NCI-H1105 treated with DMSO at 0.1 percent for 48 hours (cell line): Measurements from ENCODE around the gene CEP41.

ENCODE experiments used
- DNase-seq: peaks from one replicate; lab custom pipeline; 2025; lab: John Stamatoyannopoulos, UW

CEP41 gene, protein sequence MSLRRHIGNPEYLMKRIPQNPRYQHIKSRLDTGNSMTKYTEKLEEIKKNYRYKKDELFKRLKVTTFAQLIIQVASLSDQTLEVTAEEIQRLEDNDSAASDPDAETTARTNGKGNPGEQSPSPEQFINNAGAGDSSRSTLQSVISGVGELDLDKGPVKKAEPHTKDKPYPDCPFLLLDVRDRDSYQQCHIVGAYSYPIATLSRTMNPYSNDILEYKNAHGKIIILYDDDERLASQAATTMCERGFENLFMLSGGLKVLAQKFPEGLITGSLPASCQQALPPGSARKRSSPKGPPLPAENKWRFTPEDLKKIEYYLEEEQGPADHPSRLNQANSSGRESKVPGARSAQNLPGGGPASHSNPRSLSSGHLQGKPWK

DNA sequence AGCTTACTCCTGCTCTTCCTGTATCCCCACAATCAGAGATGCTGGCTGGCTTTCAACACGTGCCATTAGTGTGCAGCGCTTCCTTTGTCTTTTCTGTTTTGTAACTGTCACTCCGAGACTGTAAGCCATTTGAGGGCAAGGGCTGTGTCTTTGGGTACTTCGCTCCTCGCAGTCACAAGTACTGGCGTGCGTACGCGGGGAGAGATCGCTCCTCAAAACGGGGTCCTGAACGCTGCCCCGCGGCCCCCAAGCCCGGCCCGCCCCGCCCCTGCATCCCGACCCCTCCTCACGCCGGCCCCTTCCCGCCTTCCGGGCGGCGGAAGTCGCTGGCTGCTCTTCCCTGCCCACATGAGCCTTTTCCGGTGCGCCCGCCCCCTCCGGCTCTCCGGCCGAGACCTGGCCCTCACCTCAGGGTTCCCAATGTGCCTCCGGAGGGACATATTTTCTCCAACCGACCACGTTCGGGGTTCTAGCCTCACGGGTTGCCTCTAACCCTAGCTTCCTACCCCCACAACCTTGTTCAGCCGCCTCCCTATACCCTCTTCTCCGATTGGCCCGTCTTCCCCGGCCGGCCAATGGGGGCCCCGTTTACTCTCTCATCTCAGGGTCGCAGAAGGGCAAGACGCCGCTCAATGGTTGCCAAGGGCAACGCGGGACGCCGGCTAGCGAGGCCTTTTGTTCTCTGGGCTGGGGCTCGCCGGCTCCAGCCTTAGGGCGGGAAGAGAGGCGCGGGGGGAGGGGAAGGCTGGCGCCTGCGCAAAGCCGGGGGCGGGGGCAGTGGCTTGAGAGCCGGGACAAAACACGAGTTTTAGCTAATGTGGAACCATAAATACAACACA lies at the start of gene CEP41:
Gene CEP41 (minus strand): TSS at position 490 of the 839 bp plus-strand sequence. CDS start 50 bp downstream, at position 440.
- DNase-seq = peak; percentile 96

DNA sequence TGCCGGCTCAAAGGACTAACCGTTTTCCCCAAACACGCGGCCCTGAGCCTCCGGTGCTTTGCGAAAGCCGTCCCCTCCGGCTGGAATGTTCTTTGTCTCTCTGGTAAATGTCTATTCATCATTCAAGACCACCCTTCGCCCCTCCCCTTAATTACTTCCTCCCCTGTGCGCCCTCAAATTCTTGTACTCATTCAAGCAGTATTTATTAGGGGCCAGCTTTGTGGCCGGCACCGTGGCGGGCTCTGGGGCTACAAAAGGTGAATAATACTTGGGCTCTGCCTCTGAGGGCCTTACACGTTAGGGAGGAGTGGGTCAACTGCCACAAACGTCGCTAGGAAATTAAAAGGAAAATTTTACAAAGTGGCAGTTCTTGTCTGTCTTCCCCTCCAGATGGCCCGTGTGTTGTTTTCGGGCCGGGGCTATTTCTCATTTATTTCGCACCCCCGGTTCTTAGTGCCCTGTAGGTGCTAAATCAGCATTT lies 49.5 kb upstream of the CEP41 start:
- DNase-seq = peak; percentile 64

DNA sequence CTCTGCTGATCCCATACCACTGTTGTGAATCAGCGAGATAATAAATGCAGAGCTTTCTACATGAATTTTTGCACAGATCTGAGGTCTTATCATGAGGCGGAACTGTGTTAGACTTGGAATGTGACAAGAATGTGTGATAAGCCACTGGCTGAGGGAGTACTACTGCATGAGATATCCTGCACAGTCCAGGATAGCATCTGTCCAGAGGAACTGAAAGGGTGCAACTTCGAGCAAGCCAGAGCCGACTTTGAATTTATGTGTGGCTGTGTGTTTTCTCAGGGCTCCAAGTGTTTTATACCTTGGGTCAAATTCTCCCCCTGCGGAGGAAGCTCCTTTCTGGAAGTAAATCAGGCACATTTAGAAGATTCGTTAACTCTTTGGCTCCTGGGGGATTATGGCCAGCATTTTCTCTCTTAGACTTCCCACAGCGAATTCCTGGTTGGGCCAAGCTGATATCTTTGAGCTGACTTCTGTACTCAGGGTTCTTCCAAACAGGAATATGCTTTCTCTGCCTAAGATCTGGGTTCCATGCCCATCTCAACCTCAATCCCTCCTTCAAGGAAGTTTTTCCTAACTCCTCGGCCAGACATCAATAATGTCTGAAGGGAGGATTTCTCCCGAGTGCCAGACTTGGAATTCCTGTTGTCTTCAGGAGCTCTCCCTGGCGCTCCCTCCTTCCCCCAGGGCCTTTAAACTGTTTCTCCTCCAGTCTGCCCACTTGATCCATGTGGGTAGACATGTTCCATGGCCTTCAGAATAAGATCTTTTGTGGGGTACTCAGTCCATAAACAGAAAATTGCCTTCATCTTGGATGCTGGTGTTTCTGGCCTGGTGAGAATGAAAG lies 48.5 kb upstream of the CEP41 start:
- DNase-seq = peak; percentile 26

DNA sequence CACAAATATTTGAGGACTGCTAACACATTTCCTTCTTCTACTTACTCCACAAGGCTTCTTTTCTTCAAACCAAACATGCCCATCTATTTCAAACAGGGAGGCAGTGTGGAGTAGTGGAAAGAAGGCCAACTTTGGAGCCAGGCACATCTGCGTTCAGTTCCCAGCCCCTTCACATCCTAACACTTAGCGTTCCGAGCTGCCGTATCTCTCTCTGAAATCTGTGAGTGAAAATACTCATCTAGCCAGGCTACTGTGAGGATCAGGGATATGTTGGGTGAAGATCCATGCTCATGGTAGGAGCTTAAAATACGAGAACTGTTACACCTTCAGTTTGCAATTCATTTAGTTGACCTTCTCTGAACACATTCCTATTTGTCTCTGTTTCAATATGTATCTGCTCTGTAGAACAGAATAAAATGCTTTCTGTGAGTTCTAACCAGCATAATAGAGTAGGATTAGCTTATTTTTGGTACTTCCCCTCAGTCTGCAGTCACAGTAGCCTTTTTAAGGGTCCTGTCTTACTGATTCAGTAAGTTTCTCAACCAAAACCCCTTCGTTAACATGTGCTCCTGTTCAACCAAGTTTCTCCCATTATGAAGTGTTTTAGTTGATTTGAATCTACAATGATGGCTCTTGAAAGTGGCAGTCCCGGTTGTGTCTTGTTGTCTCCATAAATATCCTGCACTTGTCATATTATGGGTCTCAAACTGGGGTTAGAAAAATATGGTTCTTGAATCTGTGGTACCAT lies 47.8 kb upstream of the CEP41 start:
- no peak for DNase-seq

DNA sequence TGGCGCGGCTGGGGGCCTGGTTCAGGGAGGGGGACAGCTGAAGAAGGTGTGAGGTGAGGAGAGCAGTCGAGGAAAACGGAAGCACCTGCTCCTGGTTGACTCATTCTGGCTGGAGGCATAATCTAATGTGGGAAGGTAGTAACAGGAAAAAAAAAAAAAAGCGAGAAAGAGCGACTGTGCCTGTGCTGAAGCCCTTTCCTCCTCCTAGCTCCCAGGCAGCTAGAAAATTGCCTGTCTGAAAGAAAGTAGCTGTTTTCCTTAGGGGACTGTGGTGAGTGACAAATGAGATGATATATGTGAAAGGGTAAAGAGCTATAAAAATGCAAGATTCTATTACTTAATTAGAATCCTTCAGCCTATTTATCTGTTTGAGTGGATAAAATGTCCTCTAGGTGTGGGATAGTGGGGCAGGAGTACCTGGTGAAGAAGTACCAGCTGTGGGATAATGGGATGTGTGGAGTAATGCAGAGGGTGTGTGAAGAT lies 46.2 kb upstream of the CEP41 start:
- no peak for DNase-seq

DNA sequence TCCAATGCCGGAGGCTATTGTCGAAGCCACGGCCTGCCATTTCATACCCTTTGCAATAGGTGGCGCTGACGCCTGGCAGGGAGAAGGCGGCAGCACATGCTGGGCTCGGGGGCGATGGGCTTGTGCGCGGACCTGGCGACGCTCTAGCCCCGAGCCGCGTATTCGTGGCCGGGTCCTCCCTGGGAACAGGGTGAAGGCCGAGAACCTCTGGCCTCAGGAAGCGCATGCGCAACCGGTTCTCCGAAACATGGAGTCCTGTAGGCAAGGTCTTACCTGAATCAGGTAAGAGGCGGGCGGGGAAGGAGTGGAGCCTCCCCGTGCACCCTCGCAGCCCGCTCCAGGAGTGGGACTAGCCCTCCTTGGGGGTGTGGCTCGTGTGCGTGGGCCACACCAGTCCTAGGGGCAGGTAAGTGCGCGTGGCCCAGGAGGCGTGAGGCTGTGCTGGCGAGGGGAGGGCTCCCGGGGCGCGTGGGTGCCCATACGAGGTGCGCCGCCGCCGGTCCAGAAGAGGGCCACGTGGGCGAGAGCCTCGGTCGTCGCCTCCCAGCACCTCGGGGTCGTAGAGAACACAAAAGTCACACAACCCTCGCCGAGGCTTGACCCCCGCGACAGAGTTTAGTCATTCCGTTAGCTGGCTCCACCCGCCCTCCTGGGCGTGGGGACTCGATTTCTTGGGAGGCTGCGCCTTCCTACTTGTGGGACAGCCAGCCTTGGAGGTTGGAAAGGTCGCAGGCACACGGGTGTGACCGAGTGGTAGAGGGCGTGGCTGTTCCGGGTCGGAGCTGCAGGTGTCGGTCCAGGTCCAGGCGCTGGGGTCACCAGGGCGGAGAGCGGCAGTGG lies 45.5 kb upstream of the CEP41 start:
- peak; percentile 84 for DNase-seq

DNA sequence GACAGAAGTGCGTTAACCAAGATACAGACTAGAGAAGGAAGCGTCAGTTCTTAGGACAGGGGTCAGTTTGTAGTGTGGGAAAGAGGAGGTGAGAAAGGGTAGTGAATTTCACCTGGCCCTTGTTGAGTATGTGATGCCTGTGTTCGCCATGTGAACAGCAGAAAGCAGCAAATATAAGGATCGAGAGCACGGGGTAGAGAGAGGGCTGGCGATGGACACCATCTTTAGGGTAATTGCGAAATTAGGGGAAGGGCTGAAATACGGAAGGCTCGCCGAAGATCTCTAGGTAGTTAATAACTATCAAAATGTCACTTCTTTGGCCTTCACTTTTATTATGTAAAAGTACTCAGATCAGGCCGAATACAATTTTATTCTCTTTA lies 44.9 kb upstream of the CEP41 start:
- DNase-seq = no peak

DNA sequence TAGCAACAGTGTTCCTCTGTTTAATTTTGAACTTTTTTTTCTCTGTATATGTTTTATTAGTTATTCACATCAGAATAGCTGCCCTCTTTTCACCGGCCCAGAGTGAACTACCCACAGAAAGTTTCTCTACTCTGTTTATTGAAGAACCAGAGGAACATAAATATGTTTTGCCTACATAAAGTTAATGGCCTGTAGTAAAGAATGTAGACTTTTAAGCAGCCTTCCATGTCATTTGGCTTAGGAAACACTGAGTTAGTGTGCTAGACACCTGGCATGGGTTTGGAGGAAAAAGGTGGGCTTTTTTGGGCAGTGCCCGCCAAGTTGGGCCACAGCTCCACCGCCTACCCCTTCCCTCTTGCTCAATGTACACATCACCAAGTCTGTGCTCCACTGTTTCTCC lies 42.2 kb upstream of the CEP41 start:
- no peak for DNase-seq

DNA sequence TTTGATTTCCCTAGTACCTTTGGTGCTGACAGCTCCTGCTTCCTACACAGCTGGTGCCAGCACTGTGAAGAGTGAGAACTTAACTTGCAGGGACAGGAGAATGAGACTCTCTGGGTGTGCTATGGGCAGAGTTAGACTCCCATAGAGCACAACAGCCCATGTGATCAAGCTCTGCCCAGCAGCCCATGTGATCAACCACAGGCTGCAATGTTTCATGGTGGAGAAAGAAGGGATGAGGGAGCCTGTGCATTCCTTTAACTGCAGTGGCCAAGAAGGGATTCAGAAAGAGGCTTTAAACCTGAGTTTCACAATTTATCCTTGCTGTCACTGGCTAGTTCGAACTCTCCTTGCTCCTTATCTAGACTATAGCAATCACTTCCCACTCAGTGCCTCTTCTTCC lies 41.1 kb upstream of the CEP41 start:
- DNase-seq = no peak

DNA sequence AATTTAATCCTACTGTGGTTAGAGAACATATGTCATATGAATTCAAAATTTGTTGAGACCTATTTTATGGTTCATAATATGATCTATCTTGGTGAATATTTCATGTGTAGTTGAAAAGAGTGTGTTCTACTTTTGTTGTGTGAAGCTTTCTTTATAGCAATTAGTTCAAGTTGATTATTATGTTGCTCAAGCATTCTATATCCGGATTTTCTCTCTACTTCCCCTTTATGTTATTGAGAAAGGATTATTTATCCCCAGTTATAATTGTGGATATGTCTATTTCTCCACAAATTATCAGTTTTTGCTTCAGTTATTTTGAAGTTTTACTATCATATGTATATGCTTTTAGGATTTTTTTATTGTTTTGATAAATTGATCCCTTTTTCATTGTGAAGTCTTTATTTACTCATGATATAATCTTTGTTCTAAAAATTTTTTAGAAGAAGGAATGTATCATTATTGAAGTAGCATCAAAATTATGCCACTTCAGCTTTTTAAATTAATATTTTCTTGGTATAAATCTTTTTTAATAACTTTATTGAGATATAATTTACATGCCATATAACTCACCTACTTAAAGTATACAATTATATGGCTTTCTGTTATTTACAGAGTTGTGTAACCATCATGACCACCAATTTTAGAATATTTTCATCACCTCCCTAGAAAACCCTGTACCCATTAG lies 39.0 kb upstream of the CEP41 start:
- DNase-seq = no peak

DNA sequence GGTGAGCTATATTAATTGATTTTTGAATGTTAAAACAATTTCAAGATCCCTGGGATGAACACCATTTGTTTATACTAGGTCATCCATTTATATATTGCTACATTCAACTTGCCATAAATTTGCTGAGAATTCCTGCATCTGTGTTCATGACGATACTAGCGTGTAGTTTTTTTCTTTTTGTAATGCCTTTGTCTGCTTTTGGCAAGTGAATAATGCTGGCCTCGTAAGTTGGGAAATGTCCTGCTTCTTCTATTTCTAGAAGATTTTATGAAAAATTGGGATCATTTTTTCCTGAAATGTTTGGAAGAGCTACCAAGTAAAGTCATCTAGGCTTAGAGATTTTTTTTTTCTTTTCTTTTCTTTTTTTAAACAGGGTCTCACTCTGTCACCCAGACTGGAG lies 38.2 kb upstream of the CEP41 start:
- DNase-seq = no peak

DNA sequence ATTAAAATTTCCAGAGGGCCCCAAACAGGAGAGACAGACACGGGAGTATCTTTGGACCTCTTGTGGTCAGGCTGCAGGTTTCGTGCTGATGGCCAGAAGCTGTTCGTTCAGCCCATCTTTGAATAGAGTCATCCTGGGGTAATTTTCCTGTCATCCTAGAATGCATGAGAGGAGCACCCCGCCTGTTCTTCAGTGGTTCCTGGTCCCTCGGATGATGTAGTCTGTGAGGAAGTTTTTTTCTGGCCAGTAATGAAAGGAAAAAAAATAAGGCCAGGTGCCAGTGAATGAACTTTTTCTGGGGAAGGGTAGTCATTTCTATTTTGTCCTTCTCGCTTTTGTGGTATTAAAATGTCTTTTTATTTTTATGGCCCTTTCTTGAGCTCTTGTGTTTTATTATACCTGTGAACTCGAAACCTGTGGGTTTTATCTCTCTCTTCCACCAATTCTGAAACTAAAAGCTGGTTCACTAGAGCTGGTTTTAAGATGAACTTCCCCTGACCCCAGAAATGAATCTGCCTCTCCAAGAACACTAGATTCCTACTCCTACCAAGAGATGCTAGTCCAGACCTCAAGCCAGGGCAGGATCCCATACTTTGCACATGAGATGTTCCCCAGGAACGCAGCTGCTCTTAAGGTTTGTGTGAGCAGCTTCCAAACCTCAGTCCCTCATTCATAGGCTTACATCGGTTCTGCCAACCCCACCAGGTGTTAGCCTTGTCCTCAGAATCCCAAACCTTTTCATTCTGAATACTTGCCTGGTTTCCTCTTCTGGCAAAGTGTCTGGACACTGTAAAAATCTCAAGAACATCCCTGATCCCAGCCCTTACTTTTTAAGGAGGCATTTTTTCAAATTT lies 35.7 kb upstream of the CEP41 start:
- no peak for DNase-seq

DNA sequence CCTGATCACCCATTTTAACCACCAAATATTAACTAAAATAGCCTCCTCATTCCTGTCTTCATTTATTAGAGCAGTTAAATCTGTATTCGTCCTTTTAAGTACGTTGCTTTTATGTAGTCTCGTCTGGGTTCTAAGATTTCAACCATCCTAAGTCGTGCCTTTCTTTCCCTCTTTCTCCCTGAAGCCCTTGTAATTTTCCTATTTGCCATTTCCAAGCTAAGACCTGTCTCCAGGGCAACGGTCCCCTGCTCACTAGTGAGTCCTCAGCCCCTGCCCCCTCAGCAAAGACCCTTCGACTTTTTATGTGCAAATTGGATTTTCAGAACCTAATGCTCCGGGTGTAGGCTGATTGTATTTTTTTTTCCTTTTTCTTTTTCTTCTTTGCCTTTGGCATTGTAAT lies 35.0 kb upstream of the CEP41 start:
- DNase-seq = no peak

DNA sequence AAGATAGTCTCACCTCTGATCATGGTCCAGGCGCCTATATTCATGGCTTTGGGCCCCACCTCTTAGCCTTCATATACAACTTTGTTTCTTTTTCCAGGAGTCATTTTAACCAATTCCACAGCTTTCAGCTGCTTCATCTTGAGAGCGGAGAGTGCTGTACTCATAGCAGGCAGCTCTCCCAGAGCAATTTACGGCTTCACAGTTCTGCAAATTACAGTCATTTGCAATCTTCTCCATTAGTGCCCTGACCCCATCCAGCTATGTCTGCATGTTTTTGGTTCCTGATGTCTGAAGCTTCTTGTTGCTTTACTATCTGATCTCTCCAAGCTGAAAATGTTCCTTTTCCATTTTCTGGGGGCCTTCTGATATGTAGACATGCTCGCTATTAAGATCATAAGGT lies 33.1 kb upstream of the CEP41 start:
- DNase-seq = peak; percentile 61

DNA sequence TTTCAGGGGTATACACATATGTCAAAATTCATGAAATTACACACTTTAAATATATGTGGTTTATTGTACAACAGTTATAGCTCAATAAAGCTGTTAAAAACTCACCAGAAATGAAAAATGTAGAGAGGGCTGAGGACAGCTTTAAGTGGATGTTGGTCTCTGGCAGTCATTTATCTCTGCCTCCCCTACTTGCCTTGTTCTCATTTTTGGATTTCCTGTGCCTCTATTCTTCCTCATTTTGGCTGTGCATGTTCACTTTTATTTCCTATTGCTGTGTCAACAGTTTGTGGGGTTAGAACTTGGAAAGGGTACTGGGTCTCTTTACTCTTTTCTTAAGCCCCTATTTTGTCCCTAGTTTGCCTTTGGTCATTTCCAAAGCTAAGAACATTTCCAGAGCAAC lies 32.5 kb upstream of the CEP41 start:
- no peak for DNase-seq

DNA sequence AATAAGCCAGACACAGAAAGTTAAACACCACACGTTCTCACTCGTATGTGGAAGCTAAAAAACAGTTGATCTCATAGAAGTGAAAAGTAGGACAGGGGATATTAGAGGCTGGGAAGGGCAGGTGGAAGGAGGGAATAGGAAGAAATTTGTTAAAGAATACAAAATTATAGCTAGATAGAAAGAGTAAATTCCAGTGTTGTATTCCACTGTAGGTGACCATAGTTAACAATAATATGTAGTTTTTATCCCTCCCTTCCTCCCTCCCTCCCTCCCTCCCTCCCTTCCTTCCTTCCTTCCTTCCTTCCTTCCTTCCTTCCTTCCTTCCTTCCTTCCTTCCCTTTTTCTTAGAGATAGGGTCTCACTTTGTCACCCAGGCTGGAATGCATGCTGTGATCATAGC lies 31.2 kb upstream of the CEP41 start:
- no peak for DNase-seq

DNA sequence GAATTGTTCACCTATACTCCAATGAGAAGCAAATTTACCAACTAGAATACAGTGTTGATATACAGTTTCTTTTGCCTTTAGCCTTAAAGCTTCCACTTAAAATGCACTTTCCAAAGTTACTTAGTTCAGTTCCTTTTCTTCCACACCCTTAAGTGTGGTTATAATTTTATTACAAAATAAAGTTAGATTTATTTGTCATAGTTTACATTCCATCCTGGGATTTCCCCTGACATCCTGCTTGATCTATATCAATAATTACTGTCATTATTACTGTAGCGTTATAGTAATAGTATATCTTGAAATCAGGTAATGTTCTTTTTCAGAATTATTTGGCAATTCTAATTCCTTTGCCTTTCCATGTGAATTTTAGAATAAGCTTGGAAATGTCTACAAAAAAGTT lies 27.8 kb upstream of the CEP41 start:
- DNase-seq = no peak

DNA sequence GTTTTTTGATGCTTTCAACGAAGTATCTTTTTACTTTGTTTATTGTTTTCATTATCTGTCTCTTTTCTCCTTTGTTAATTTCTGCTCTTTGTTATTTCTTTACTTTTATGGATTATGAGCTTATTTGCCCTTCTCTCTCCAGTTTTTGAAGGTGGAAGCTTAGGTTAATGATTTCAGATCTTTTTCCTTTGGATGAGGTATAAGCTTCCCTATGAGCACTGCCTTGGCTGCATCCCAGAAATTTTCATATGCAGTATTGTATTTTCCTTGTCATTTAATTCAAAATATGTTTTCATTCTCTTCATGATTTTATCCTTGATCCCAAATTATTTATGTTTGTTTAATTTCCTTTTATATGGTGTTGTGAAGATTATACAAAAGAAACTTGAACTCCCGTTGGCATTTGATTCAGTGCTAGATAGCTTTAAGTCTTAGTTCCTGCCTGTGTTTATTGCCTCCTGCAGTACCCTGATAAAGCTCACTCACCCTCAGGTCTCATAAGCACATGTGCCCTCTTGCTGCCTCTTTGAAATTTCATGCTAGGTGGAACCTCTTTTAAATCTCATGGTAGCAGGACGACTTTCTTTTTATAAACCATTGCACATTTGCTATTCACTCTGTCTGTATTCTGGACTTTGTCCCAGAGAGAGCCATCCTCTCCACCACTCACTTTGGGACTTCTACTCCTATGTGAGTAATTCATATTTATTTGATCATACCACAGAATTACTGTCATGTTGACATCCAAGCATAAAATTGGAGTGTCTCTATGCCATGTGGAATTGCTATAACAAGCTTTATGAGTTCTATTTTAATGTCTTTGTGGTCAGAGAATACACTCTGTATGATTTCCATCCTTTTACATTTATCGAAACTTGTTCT lies 23.0 kb upstream of the CEP41 start:
- DNase-seq = no peak
